ENCODE data around the gene TEAD2. TPM values are rescaled to one million over a fixed set of nuclear protein-coding genes. Genes with fewer than 3 reads are reported as not detected.
"Not testable (repeated sequence)": the region's sequence is repeated elsewhere in the genome, so short reads cannot be mapped to it uniquely, and the experiment has no call there.

Gene TEAD2
- total and polyA plus RNA-seq, 8 donors, result 36.3 to 136 (median 112) TPM

GRCh38 chr19:49333418-49333805 lies 28.8 kb downstream of the TEAD2 start:
- Histone ChIP-seq H3K27me3 (no peaks in the 10 kb centered on the region), H3K36me3 (no peaks in the 10 kb centered on the region), H3K27ac (peak overlapping the region in 1 of 2 donors; percentile 86), H3K4me1 (peaks cover 0 to 60% of the 10 kb centered on the region in 2 donors), H3K9me3 (no peaks in the 10 kb centered on the region), H3K4me3 (no peak overlapping the region)
- TF ChIP-seq CTCF (IDR thresholded peaks at IDR 0.05), result no peak
- no peak for ATAC-seq
- intact Hi-C loops (cut with DNase I), result no loop called here
- no peak for DNase-seq

GRCh38 chr19:49332691-49333417 lies 29.4 kb downstream of the TEAD2 start:
- H3K4me3 ChIP-seq; ATAC-seq; H3K36me3 ChIP-seq; DNase-seq; intact Hi-C loops (cut with DNase I); H3K9me3 ChIP-seq; H3K27me3 ChIP-seq: not testable (repeated sequence)
- Histone ChIP-seq H3K4me1 (peaks cover 0 to 55% of the 10 kb centered on the region in 2 donors), H3K27ac (peak overlapping the region in 1 of 2 donors; percentile 86)

GRCh38 chr19:49331616-49332055 lies 30.6 kb downstream of the TEAD2 start:
- peak; percentile 78 for ATAC-seq
- Histone ChIP-seq H3K4me1 (peaks cover 0 to 44% of the 10 kb centered on the region in 2 donors), H3K36me3 (no peaks in the 10 kb centered on the region), H3K4me3 (no peak overlapping the region), H3K27me3 (no peaks in the 10 kb centered on the region), H3K27ac (no peak overlapping the region), H3K9me3 (no peaks in the 10 kb centered on the region)
- intact Hi-C loops (cut with DNase I), result no loop called here
- peak in 2 of 4 donors; percentile 23 to 59 for DNase-seq
- TF ChIP-seq CTCF (IDR thresholded peaks at IDR 0.05), result no peak

GRCh38 chr19:49331187-49331586 lies 31.0 kb downstream of the TEAD2 start:
- H3K4me3 ChIP-seq; H3K27ac ChIP-seq; H3K36me3 ChIP-seq; ATAC-seq; H3K27me3 ChIP-seq; H3K9me3 ChIP-seq; DNase-seq; intact Hi-C loops (cut with DNase I): not testable (repeated sequence)
- peaks cover 0 to 40% of the 10 kb centered on the region in 2 donors for H3K4me1 ChIP-seq

GRCh38 chr19:49328741-49329140 lies 33.5 kb downstream of the TEAD2 start:
- no peaks in the 10 kb centered on the region for H3K9me3 ChIP-seq
- intact Hi-C loops (cut with DNase I), result no loop called here
- no peak overlapping the region for H3K4me3 ChIP-seq
- H3K27me3 ChIP-seq, result no peaks in the 10 kb centered on the region
- no peak for TF ChIP-seq CTCF (IDR thresholded peaks at IDR 0.05)
- H3K36me3 ChIP-seq, result no peaks in the 10 kb centered on the region
- ATAC-seq, result no peak
- peaks cover 0 to 20% of the 10 kb centered on the region in 2 donors for H3K4me1 ChIP-seq
- H3K27ac ChIP-seq, result no peak overlapping the region
- no peak for DNase-seq

GRCh38 chr19:49327878-49328544 lies 34.2 kb downstream of the TEAD2 start:
- H3K27ac ChIP-seq, result no peak overlapping the region
- no peaks in the 10 kb centered on the region for H3K27me3 ChIP-seq
- no peaks in the 10 kb centered on the region for H3K36me3 ChIP-seq
- TF ChIP-seq CTCF (IDR thresholded peaks at IDR 0.05), result peak; percentile 45 to 71
- DNase-seq (no peak), ATAC-seq (peak; percentile 70)
- peaks cover 0 to 2% of the 10 kb centered on the region in 2 donors for H3K9me3 ChIP-seq
- intact Hi-C loops (cut with DNase I), result no loop called here
- H3K4me1 ChIP-seq, result peaks cover 0 to 13% of the 10 kb centered on the region in 2 donors
- H3K4me3 ChIP-seq, result no peak overlapping the region

Data from left lung (tissue), 10 donors.